ENCODE results near the gene GSTCD.

DNA sequence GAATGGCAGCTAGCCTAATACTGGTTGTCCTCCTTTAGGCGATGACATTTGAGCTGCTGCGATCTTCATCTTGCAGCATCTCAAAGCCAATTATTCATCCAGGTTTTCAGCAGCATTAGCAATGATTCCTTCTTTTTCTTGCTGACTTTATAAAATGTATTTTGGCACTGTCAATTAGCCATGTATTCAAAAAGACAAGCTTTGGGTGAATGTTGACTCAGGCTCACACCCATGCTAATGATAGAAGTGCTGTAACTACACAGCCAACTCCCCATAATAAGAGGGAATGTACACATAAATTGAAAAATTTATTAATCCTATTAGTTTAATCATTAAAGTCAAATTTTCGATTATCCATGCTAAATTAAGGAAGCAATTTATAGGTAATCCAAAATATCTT is 162.4 kb downstream of the GSTCD start:
- TF ChIP-seq POLR2AphosphoS5 (IDR thresholded peaks at IDR 0.05) (no peak), CTCF (IDR thresholded peaks at IDR 0.05) (no peak)

Measured in upper lobe of left lung (tissue), 4 donors.